HFFc6 (cell line): Measurements from ENCODE around the gene IFI35. TPM values are rescaled to one million over a fixed set of nuclear protein-coding genes. Genes with fewer than 3 reads are reported as not detected.
A peak's percentile ranks its signal among the peaks of the same experiment; 100 is the strongest.
"Not testable (repeated sequence)": the region's sequence is repeated elsewhere in the genome, so short reads cannot be mapped to it uniquely, and the experiment has no call there.

ENCODE experiments used
- DNase-seq: peaks from one replicate; pipeline ENCODE4 v3.0.0-alpha.2; 2018
- H3K27ac Mint-ChIP-seq: 2 replicates; pipeline ENCODE4 v1.8.0; 2020; ENCODE audit warnings: mild to moderate bottlenecking, mixed read lengths
- H3K27me3 Mint-ChIP-seq: 2 replicates; pipeline ENCODE4 v1.8.0; 2021; ENCODE audit warnings: mild to moderate bottlenecking, moderate library complexity, mixed read lengths; ENCODE audit not compliant: insufficient read depth
- H3K36me3 Mint-ChIP-seq: 2 replicates; pipeline ENCODE4 v1.8.0; 2021; ENCODE audit warnings: low read depth, mixed read lengths
- H3K4me1 Mint-ChIP-seq: 2 replicates; pipeline ENCODE4 v1.8.0; 2020; ENCODE audit warnings: low read depth, mixed read lengths
- H3K4me3 Mint-ChIP-seq: 2 replicates; pipeline ENCODE4 v1.8.0; 2020; ENCODE audit warnings: mild to moderate bottlenecking, moderate library complexity, mixed read lengths
- H3K9me3 Mint-ChIP-seq: 2 replicates; pipeline ENCODE4 v1.8.0; 2020; ENCODE audit warnings: mild to moderate bottlenecking, mixed read lengths
- CTCF ChIP-seq: fragments of 200-600 bp; sonication (generic); IDR thresholded peaks from 2 replicates; pipeline ENCODE4 v1.5.0; 2021; ENCODE audit warnings: antibody characterized with exemption, mild to moderate bottlenecking
- total RNA-seq, 6 experiments: library from RNA; stranded (reverse); fragmentation: NEBNext Ultra II Directional; extraction: Animal tissue kit (Norgen Biotek cat#: 25700); gene quantifications; 2 replicates in 1 of 6; 3 replicates in 5 of 6; pipeline ENCODE4 v1.2.3, GENCODE V29; 2021

Gene IFI35
- total RNA-seq, 6 experiments from 2014 or later, result 6.3 to 22.4 (median 18.8) TPM

- no peak for TF ChIP-seq CTCF
- H3K36me3 Mint-ChIP-seq, result no peaks in the 10 kb centered on the region
- no peak for DNase-seq
- H3K4me3 Mint-ChIP-seq, result no peak overlapping the region
- no peaks in the 10 kb centered on the region; the same call in 1 of the 2 replicates for H3K27me3 Mint-ChIP-seq
- H3K9me3 Mint-ChIP-seq, result no peaks in the 10 kb centered on the region
- H3K4me1 Mint-ChIP-seq, result peaks cover 11% of the 10 kb centered on the region
- H3K27ac Mint-ChIP-seq, result no peak overlapping the region
Measured at GRCh38 chr17:42975265-42975664, 31.3 kb upstream of the IFI35 start.

GRCh38 chr17:42975701-42976100 lies 30.9 kb upstream of the IFI35 start:
- H3K4me1 Mint-ChIP-seq, result peaks cover 13% of the 10 kb centered on the region
- not testable (repeated sequence) for DNase-seq, H3K9me3 Mint-ChIP-seq, H3K4me3 Mint-ChIP-seq, H3K27ac Mint-ChIP-seq, H3K27me3 Mint-ChIP-seq, H3K36me3 Mint-ChIP-seq

GRCh38 chr17:42979511-42980273 lies 26.9 kb upstream of the IFI35 start, which contains the start of gene PTGES3L:
TSS of gene PTGES3L (minus strand) at chr17:42980080. CDS start at chr17:42980053, 27 bp downstream.
- DNase-seq, result peak; percentile 38
- no peak for TF ChIP-seq CTCF
- Mint-ChIP-seq H3K27ac (peak within 1 kb of the TSS; percentile 88), H3K4me3 (peak within 1 kb of the TSS; percentile 93), H3K27me3 (peaks cover 3% of the 10 kb centered on the region), H3K9me3 (no peaks in the 10 kb centered on the region), H3K36me3 (peaks cover 11% of the 10 kb centered on the region), H3K4me1 (peaks cover 31% of the 10 kb centered on the region)

- H3K27ac Mint-ChIP-seq, result peak within 1 kb of the TSS; percentile 88
- H3K36me3 Mint-ChIP-seq, result peaks cover 15% of the 10 kb centered on the region
- peak; percentile 75 for DNase-seq
- peak within 1 kb of the TSS; percentile 93 for H3K4me3 Mint-ChIP-seq
- no peak for TF ChIP-seq CTCF
- no peaks in the 10 kb centered on the region for H3K9me3 Mint-ChIP-seq
- peaks cover 31% of the 10 kb centered on the region for H3K4me1 Mint-ChIP-seq
- H3K27me3 Mint-ChIP-seq, result peaks cover 3% of the 10 kb centered on the region
Measured at GRCh38 chr17:42980274-42980765, 26.3 kb upstream of the IFI35 start, which contains the start of gene RUNDC1. TSS of gene RUNDC1 (plus strand) at chr17:42980565. CDS start at chr17:42980577, 12 bp downstream.

GRCh38 chr17:42980766-42981397 lies 25.7 kb upstream of the IFI35 start:
- peak; percentile 31; the same call in 1 of the 2 replicates for TF ChIP-seq CTCF
- Mint-ChIP-seq H3K36me3 (peaks cover 20% of the 10 kb centered on the region), H3K4me1 (peaks cover 31% of the 10 kb centered on the region), H3K9me3 (no peaks in the 10 kb centered on the region), H3K27ac (peak overlapping the region; percentile 82), H3K4me3 (peak overlapping the region; percentile 93), H3K27me3 (peaks cover 3% of the 10 kb centered on the region)
- DNase-seq, result peak; percentile 43

- no peak for TF ChIP-seq CTCF
- Mint-ChIP-seq H3K4me1 (peaks cover 31% of the 10 kb centered on the region), H3K4me3 (peak overlapping the region; percentile 93), H3K27me3 (peaks cover 3% of the 10 kb centered on the region), H3K36me3 (peaks cover 22% of the 10 kb centered on the region), H3K9me3 (no peaks in the 10 kb centered on the region), H3K27ac (peak overlapping the region; percentile 63)
- DNase-seq, result no peak
Measured at GRCh38 chr17:42982266-42982665, 24.3 kb upstream of the IFI35 start.
